ENCODE results near the gene CCDC187.

Gene CCDC187

GRCh38 chr9:136318776-136319241 is 14.9 kb upstream of the CCDC187 start:
- TF ChIP-seq SIN3A (IDR thresholded peaks at IDR 0.05; ENCODE audit: borderline replicate concordance, insufficient read depth, low read length) (no peak), POLR2AphosphoS5 (IDR thresholded peaks at IDR 0.05; ENCODE audit: low read depth, low read length) (no peak), REST (IDR thresholded peaks at IDR 0.05; ENCODE audit: insufficient read depth in 1 of 2, low read depth in 2 of 2, low read length in 2 of 2) (no peak), TAF1 (IDR thresholded peaks at IDR 0.05; ENCODE audit: borderline replicate concordance, insufficient read depth, low read length) (no peak), FOXP2 (optimal IDR thresholded peaks at IDR 0.05; ENCODE audit: borderline replicate concordance, extremely low read depth, extremely low read length, insufficient read depth) (no peak)

GRCh38 chr9:136318111-136318775 is 14.3 kb upstream of the CCDC187 start:
- TF ChIP-seq POLR2AphosphoS5 (IDR thresholded peaks at IDR 0.05; ENCODE audit: low read depth, low read length) (no peak), SIN3A (IDR thresholded peaks at IDR 0.05; ENCODE audit: borderline replicate concordance, insufficient read depth, low read length) (no peak), TAF1 (IDR thresholded peaks at IDR 0.05; ENCODE audit: borderline replicate concordance, insufficient read depth, low read length) (no peak), REST (IDR thresholded peaks at IDR 0.05; ENCODE audit: insufficient read depth in 1 of 2, low read depth in 2 of 2, low read length in 2 of 2) (no peak), FOXP2 (optimal IDR thresholded peaks at IDR 0.05; ENCODE audit: borderline replicate concordance, extremely low read depth, extremely low read length, insufficient read depth) (no peak)

GRCh38 chr9:136317695-136318094 is 13.8 kb upstream of the CCDC187 start:
- no peak for TF ChIP-seq SIN3A (IDR thresholded peaks at IDR 0.05; ENCODE audit: borderline replicate concordance, insufficient read depth, low read length)
- no peak for TF ChIP-seq TAF1 (IDR thresholded peaks at IDR 0.05; ENCODE audit: borderline replicate concordance, insufficient read depth, low read length)
- TF ChIP-seq POLR2AphosphoS5 (IDR thresholded peaks at IDR 0.05; ENCODE audit: low read depth, low read length): no peak
- no peak for TF ChIP-seq REST (IDR thresholded peaks at IDR 0.05; ENCODE audit: insufficient read depth in 1 of 2, low read depth in 2 of 2, low read length in 2 of 2)
- TF ChIP-seq FOXP2 (optimal IDR thresholded peaks at IDR 0.05; ENCODE audit: borderline replicate concordance, extremely low read depth, extremely low read length, insufficient read depth): no peak

- no peak for TF ChIP-seq TAF1 (IDR thresholded peaks at IDR 0.05; ENCODE audit: borderline replicate concordance, insufficient read depth, low read length)
Measured at GRCh38 chr9:136316896-136317676, 13.2 kb upstream of the CCDC187 start.

- TF ChIP-seq FOXP2 (optimal IDR thresholded peaks at IDR 0.05; ENCODE audit: borderline replicate concordance, extremely low read depth, extremely low read length, insufficient read depth): no peak
- no peak for TF ChIP-seq SIN3A (IDR thresholded peaks at IDR 0.05; ENCODE audit: borderline replicate concordance, insufficient read depth, low read length)
- no peak for TF ChIP-seq POLR2AphosphoS5 (IDR thresholded peaks at IDR 0.05; ENCODE audit: low read depth, low read length)
- TF ChIP-seq TAF1 (IDR thresholded peaks at IDR 0.05; ENCODE audit: borderline replicate concordance, insufficient read depth, low read length): no peak
- TF ChIP-seq REST (IDR thresholded peaks at IDR 0.05; ENCODE audit: insufficient read depth in 1 of 2, low read depth in 2 of 2, low read length in 2 of 2): no peak
Measured at GRCh38 chr9:136316271-136316751, 12.4 kb upstream of the CCDC187 start.

Data from PFSK-1 (cell line).